Natural killer cell treated with Interleukin-12 subunit alpha and Interleukin-12 subunit beta and Interleukin-15 and Interleukin-18, amount 100 ng/mL, for 72 hours (primary cell): ENCODE data around the gene HIRA. TPM values are rescaled to one million over a fixed set of nuclear protein-coding genes. Genes with fewer than 3 reads are reported as not detected.

Experiments
- ATAC-seq, 2 donors: fragments of 150-1000 bp; cut with Tn5 transposase in 1 of 2; sonication (Bioruptor Pico), chemical (Tn5 transposase) in 1 of 2; 2 replicates each; pipeline ENCODE4 v1.10.0; 2021
- DNase-seq: peaks from one replicate; pipeline ENCODE4 v3.0.0; 2022; ENCODE audit warnings: low spot score
- H3K27ac Mint-ChIP-seq, 2 donors: 1 replicate in 1 of 2; 2 replicates in 1 of 2; pipeline ENCODE4 v1.8.0; 2022; ENCODE audit warnings: mixed read lengths in 2 of 2, mild to moderate bottlenecking in 1 of 2, moderate library complexity in 1 of 2
- H3K27me3 Mint-ChIP-seq, 2 donors: 1 replicate in 1 of 2; 2 replicates in 1 of 2; pipeline ENCODE4 v1.8.0; 2022; ENCODE audit warnings: mixed read lengths in 2 of 2
- H3K36me3 Mint-ChIP-seq: one replicate; pipeline ENCODE4 v1.8.0; 2022; ENCODE audit warnings: mixed read lengths
- H3K4me1 Mint-ChIP-seq, 2 donors: 1 replicate in 1 of 2; 2 replicates in 1 of 2; pipeline ENCODE4 v1.8.0; 2022; ENCODE audit warnings: low read depth in 2 of 2, mixed read lengths in 2 of 2, mild to moderate bottlenecking in 1 of 2
- H3K4me3 Mint-ChIP-seq: one replicate; pipeline ENCODE4 v1.8.0; 2022; ENCODE audit warnings: mixed read lengths
- H3K9me3 Mint-ChIP-seq: 2 replicates; pipeline ENCODE4 v1.8.0; 2022; ENCODE audit warnings: mixed read lengths
- total RNA-seq, 2 donors: library from RNA; stranded (reverse); gene quantifications; one replicate each; pipeline ENCODE4 v1.2.3, GENCODE V29; 2022

Gene HIRA
- total RNA-seq, 2 donors from 2014 or later = 40.5 to 62.7 TPM

DNA sequence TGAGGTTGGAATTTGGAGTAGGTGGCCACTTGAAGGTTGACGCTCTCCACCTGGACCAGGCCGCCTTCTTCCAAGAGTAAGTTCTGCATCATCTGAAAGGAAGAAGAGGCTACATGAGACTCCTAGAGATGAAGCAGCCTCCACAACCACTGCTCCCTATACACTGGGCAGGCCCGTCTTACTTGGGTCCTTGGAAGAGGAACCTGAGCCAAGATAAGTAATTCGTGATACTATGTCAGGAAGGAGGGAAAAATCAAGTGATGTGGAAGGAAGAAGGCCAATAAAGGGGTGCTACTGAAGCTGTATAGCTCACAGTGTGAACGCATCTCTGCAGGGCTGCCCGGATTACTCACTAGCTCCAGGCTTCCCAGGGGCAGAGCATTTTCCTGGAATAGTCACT is 36.4 kb upstream of the HIRA start:
- Mint-ChIP-seq H3K9me3 (no peaks in the 10 kb centered on the region), H3K4me3 (no peak overlapping the region), H3K36me3 (peaks cover 20% of the 10 kb centered on the region), H3K27ac (no peak overlapping the region), H3K27me3 (no peaks in the 10 kb centered on the region), H3K4me1 (peaks cover 0 to 12% of the 10 kb centered on the region in 2 donors)
- ATAC-seq (no peak), DNase-seq (no peak)

- ATAC-seq (no peak), DNase-seq (no peak)
- peaks cover 23% of the 10 kb centered on the region for H3K36me3 Mint-ChIP-seq
- H3K27me3 Mint-ChIP-seq = no peaks in the 10 kb centered on the region
- H3K4me3 Mint-ChIP-seq = no peak overlapping the region
- H3K9me3 Mint-ChIP-seq = no peaks in the 10 kb centered on the region
- peaks cover 0 to 12% of the 10 kb centered on the region in 2 donors for H3K4me1 Mint-ChIP-seq
- H3K27ac Mint-ChIP-seq = no peak overlapping the region
Observed at GRCh38 chr22:19466848-19467752, 35.6 kb upstream of the HIRA start.

GRCh38 chr22:19466126-19466716 is 34.7 kb upstream of the HIRA start:
- DNase-seq (no peak), ATAC-seq (no peak)
- Mint-ChIP-seq H3K9me3 (no peaks in the 10 kb centered on the region), H3K4me3 (no peak overlapping the region), H3K27me3 (no peaks in the 10 kb centered on the region), H3K4me1 (peaks cover 0 to 12% of the 10 kb centered on the region in 2 donors), H3K36me3 (peaks cover 28% of the 10 kb centered on the region), H3K27ac (no peak overlapping the region)

DNA sequence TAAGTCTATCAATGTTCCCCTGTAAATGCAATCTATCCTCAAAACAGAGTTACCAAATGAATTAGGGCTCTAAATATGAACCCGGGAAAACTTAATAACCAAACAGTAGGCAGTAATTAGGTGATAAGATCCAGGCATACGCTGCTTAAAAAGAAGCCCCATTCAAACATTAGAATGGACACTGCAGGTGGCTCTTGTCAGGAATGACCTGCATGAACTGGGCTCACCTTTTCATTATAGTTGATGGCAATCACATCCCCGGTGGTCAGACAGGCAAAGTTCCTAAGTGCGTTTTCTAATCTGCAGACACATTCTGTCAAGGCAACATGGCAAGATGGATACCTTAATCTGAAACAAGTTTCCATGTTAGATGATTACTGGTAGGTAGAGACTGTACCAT is 33.4 kb upstream of the HIRA start:
- peaks cover 0 to 12% of the 10 kb centered on the region in 2 donors for H3K4me1 Mint-ChIP-seq
- H3K27me3 Mint-ChIP-seq = no peaks in the 10 kb centered on the region
- no peak for ATAC-seq
- no peak overlapping the region for H3K4me3 Mint-ChIP-seq
- no peak for DNase-seq
- H3K36me3 Mint-ChIP-seq = peaks cover 30% of the 10 kb centered on the region
- no peak overlapping the region for H3K27ac Mint-ChIP-seq
- H3K9me3 Mint-ChIP-seq = no peaks in the 10 kb centered on the region

- no peak for ATAC-seq
- peaks cover 30% of the 10 kb centered on the region for H3K36me3 Mint-ChIP-seq
Observed at GRCh38 chr22:19464546-19464945, 33.0 kb upstream of the HIRA start.

GRCh38 chr22:19463491-19464469 is 32.2 kb upstream of the HIRA start:
- Mint-ChIP-seq H3K27me3 (no peaks in the 10 kb centered on the region), H3K4me3 (no peak overlapping the region), H3K36me3 (peaks cover 25% of the 10 kb centered on the region), H3K27ac (no peak overlapping the region), H3K9me3 (no peaks in the 10 kb centered on the region), H3K4me1 (peaks cover 0 to 12% of the 10 kb centered on the region in 2 donors)
- DNase-seq (no peak), ATAC-seq (no peak)

More at GRCh38 chr22:19464546-19464945, 33.0 kb upstream of the HIRA start:
- DNase-seq = no peak
- H3K27ac Mint-ChIP-seq = no peak overlapping the region
- H3K9me3 Mint-ChIP-seq = no peaks in the 10 kb centered on the region
- H3K27me3 Mint-ChIP-seq = no peaks in the 10 kb centered on the region
- H3K4me1 Mint-ChIP-seq = peaks cover 0 to 12% of the 10 kb centered on the region in 2 donors
- H3K4me3 Mint-ChIP-seq = no peak overlapping the region

- Mint-ChIP-seq H3K27me3 (no peaks in the 10 kb centered on the region), H3K9me3 (no peaks in the 10 kb centered on the region), H3K4me1 (peaks cover 0 to 12% of the 10 kb centered on the region in 2 donors), H3K36me3 (peaks cover 24% of the 10 kb centered on the region), H3K4me3 (no peak overlapping the region), H3K27ac (no peak overlapping the region)
- ATAC-seq (no peak), DNase-seq (no peak)
Observed at GRCh38 chr22:19463008-19463407, 31.5 kb upstream of the HIRA start.

GRCh38 chr22:19461506-19461905 is 30.0 kb upstream of the HIRA start:
- Mint-ChIP-seq H3K27me3 (no peaks in the 10 kb centered on the region), H3K9me3 (no peaks in the 10 kb centered on the region), H3K36me3 (peaks cover 30% of the 10 kb centered on the region), H3K27ac (no peak overlapping the region), H3K4me3 (no peak overlapping the region), H3K4me1 (peaks cover 0 to 9% of the 10 kb centered on the region in 2 donors)
- ATAC-seq = no peak
- DNase-seq = no peak

GRCh38 chr22:19460036-19460435 is 28.5 kb upstream of the HIRA start:
- no peak overlapping the region for H3K4me3 Mint-ChIP-seq
- no peaks in the 10 kb centered on the region for H3K9me3 Mint-ChIP-seq
- H3K27ac Mint-ChIP-seq = no peak overlapping the region
- DNase-seq (no peak), ATAC-seq (no peak)
- peaks cover 29% of the 10 kb centered on the region for H3K36me3 Mint-ChIP-seq
- peaks cover 5 to 8% of the 10 kb centered on the region in 2 donors for H3K4me1 Mint-ChIP-seq
- no peaks in the 10 kb centered on the region for H3K27me3 Mint-ChIP-seq

- Mint-ChIP-seq H3K4me1 (peaks cover 5 to 7% of the 10 kb centered on the region in 2 donors), H3K9me3 (no peaks in the 10 kb centered on the region), H3K36me3 (peaks cover 27% of the 10 kb centered on the region), H3K27me3 (no peaks in the 10 kb centered on the region), H3K27ac (no peak overlapping the region), H3K4me3 (no peak overlapping the region)
- ATAC-seq (no peak), DNase-seq (no peak)
Observed at GRCh38 chr22:19457828-19458428, 26.4 kb upstream of the HIRA start.

GRCh38 chr22:19456541-19456940 is 25.0 kb upstream of the HIRA start:
- peaks cover 23% of the 10 kb centered on the region for H3K36me3 Mint-ChIP-seq
- no peak overlapping the region for H3K27ac Mint-ChIP-seq
- no peaks in the 10 kb centered on the region for H3K9me3 Mint-ChIP-seq
- ATAC-seq = no peak
- H3K4me3 Mint-ChIP-seq = no peak overlapping the region
- no peaks in the 10 kb centered on the region for H3K27me3 Mint-ChIP-seq
- H3K4me1 Mint-ChIP-seq = peaks cover 5 to 7% of the 10 kb centered on the region in 2 donors
- no peak for DNase-seq

- ATAC-seq = no peak
- no peaks in the 10 kb centered on the region for H3K9me3 Mint-ChIP-seq
- peaks cover 5 to 7% of the 10 kb centered on the region in 2 donors for H3K4me1 Mint-ChIP-seq
- no peak overlapping the region for H3K27ac Mint-ChIP-seq
- DNase-seq = no peak
- no peaks in the 10 kb centered on the region for H3K27me3 Mint-ChIP-seq
- H3K36me3 Mint-ChIP-seq = peaks cover 17% of the 10 kb centered on the region
- H3K4me3 Mint-ChIP-seq = no peak overlapping the region
Observed at GRCh38 chr22:19455585-19456370, 24.2 kb upstream of the HIRA start.
